HG02981 (cell line): ENCODE results near the gene OLFML2A.
"Not testable (repeated sequence)": the region's sequence is repeated elsewhere in the genome, so short reads cannot be mapped to it uniquely, and the experiment has no call there.

Experiments
- ATAC-seq: cut with Tn5 transposase; IDR thresholded peaks from one replicate; pipeline ENCODE4 v1.9.1; 2021; ENCODE audit warnings: mild to moderate bottlenecking, moderate library complexity; ENCODE audit not compliant: unreplicated experiment

The OLFML2A gene

DNA sequence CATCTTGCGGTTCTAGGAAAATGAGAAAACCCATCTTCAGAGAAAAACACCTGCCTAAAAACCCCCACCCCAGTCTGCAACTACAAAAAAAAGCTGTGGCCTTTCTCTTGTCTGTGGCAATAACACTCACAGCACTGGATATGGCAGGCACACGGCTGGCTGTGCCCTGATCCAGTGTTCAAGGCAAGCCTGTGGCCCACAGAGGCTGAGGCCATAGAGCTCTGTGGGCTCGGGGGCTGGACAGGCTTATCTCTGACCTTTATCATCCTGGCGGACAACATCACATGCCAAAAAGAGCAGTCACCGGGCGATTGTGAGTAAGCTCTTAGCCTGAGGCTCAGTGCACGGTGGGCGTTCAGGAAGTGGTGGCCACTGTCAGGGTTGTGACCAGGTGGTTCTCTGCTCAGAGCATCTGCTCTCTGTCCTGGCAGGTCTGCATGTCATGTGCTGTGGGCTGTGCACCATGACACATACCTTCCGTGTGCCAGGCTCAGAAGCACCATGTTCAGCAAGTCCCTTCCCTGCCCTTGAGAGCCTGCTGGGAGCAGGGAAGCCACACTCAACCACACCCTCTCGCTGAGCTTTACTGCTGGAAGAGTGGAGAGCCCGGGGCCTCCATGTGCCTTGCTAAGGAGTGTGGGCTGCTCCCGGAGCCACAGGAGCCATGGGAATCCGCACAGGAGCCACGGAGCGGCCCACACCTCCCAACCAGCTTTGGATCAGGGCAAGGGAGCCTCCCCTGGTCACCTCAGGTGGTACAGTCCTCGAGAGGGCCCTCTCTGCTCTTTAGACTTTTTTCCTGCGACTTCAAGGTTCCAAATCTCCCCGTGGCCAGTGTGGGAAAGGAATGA, 41.7 kb downstream of the OLFML2A start:
- no peak for ATAC-seq

DNA sequence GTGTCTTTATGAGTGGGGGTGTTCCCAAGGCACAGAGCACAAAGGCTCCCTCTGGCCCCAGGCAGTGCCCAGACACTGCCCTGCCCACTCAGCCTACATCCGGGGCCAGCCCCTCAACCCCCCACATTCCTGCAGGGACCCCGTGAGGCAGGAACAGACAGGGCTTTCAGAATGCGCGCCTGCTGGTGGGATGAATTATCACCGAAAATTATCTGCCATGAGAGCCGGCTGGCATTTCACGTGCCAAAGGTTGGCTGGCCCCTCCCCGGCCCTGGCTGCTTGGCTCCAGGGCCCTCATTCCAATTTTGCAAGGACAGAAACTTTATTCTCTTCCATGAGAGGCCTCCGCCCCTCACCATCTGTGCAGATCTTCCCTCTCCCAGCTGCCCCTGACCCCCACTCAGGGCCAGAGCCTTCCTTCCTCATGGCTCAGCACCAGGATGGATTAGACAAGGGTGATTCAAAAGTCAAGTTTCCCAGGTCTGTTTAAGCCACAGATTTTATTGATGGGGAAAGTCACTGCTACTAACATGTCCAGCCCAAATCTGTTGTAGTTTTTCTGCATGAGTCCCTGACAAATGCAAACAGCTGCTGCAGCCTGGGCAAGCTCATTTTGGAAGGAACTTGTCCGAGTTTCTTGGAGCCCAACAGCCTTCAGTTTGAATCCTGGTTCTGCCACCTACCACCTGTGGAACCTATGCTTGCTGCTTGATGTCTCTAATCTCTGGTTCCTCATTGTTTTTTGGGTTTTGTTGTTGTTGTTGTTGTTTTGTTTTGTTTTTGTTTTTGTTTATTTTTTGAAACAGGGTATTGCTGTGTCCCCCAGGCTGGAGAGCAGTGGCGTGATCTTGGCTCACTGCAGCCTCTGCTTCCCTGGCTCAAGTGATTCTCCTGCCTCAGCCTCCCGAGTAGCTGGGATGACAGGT, 44.0 kb downstream of the OLFML2A start:
- no peak for ATAC-seq

DNA sequence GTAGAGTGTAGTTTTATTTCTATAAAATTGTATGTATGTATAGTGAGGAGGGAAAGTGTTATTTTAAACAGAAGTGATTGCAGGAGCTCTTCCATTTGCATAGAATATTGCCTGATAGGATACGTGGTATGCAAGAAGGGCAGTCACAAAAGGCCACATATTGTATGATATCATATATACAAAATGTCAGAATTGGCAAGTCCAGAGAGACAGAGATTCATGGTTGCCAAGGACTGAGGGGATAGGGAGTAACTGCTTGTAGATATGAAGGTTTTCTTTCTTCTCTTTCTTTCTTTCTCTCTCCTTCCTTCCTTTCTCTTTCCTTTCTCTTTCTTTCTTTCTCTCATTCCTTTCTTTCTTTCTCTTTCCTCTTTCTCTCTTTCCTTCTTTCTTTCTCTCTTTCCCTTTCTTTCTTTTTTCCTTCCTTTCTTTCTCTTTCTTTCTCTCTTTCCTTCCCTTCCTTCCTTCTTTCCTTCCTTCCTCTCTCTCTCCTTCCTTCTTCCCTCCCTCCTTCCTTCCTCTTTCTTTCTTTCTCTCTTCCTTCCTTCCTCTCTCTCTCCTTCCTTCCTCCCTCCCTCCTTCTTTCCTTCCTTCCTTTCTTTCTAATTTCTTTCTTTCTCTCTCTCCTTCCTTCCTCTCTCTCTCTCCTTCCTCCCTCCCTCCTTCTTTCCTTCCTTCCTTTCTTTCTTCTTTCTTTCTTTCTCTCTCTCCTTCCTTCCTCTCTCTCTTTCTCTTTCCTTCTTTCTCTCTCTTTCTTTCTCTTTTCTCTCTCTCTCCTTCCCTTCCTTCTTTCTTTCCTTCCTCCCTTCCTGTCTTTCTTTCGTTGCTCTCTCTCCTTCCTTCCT, 51.8 kb downstream of the OLFML2A start:
- ATAC-seq, result no peak

GRCh38 chr9:124829334-124829669, 52.4 kb downstream of the OLFML2A start:
- ATAC-seq, result no peak

DNA sequence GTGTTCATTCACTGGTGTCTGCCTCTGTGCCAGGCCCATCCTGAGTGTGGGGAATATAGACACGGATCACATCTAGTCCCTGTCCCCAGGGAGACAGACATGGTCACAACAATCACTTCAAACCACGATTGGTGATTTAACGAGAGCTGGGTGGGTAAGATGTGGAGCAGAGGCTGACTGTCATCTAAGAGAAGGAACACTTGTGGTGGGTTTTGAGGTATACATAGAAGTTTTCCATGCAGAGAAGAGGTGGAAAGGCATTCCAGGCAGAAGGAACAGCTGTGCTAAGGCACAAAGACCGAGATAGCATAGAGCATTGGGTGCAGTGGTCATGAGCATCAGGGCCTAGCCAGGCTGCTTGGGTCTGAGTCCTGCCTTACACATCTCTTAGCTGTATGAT, 53.7 kb downstream of the OLFML2A start:
- ATAC-seq, result no peak

DNA sequence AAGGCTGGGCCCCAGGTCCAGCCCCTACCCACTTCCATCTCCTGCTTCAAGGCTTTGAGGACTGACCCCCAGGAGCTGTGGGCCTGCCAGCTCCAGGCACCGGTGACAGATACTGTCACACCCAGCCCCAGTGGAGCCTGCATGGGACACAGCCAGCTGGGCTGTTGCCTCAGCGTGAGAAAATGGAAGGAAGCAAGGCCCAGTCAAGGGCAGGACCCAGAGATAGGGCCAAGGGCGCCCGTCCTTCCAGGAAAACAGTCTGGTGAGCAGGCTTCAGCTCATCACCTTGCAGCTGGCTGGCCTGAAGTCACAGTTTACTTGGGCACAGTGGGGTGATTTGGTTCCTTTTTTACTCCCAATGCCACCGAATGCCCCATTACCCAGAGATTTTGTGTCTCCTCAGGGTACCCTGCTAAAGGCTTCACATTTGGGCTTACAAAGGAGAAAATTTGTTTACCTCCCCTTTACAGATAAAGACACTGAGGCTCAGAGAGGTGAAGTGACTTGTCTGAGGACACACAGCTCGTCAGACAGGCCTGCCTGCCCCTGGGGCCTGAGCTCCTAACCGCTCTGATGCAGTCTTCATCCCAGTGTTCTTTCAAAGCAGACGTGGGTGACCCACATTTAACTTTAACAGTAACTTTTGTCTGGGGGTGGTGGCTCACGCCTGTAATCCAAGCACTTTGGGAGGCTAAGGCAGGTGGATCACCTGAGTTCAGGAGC, 54.9 kb downstream of the OLFML2A start:
- no peak for ATAC-seq

DNA sequence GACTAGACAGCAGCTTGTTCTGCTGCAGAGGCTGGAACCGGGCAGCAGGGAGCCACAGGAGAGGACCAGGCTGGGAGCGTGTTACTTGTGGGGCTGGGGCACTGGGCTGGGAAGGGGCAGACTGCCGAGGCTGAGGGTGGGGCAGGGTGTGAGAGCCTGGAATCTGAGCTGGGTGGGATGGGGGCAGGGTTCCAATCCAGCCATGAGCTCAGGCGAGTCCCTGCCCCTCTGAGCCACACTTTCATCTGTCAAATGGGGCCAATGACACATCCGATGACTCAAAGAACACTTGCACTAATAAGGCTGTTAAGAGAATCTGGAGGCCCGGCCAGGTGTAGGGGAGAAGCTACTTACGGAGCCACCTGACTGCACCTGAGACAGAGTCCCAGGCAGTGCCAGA, 57.7 kb downstream of the OLFML2A start:
- ATAC-seq, result no peak

DNA sequence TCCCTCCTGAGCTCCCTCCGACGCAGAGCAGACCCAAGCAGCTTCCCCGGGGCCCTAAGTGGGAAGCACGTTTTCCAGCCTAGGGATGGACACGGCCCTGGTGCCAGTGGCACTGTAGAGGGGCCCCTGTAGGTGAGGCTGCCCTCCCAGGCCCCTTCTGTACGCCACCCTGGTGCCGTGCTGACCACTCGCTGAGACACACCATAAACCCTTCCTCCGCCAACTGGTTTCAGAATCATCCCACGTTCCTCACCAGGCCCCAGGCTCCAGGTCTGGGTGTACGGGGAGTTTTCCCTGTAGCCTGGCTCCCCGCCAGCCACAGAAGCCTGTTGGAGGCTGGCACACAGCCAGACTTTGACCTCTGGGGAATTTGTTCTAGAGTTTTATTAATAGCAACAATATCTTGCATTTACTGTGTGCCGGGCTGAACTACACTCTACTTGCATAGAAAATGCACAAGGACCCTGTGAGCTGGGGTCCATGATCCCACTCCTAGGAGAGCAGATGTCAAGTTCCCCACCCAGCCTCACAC, 58.2 kb downstream of the OLFML2A start:
- ATAC-seq, result no peak

DNA sequence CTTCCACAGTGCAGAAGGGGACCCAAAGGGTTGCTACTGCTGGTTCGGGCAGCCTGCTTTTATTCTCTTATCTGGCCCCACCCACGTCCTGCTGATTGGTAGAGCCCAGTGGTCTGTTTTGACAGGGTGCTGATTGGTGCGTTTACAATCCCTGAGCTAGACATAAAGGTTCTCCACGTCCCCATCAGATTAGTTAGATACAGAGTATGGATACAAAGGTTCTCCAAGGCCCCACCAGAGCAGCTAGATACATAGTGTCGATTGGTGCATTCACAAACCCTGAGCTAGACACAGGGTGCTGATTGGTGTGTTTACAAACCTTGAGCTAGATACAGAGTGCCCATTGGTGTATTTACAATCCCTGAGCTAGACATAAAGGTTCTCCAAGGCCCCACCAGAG, 61.2 kb downstream of the OLFML2A start:
- ATAC-seq, result not testable (repeated sequence)

- not testable (repeated sequence) for ATAC-seq
Measured at GRCh38 chr9:124838567-124839275, 61.8 kb downstream of the OLFML2A start.

DNA sequence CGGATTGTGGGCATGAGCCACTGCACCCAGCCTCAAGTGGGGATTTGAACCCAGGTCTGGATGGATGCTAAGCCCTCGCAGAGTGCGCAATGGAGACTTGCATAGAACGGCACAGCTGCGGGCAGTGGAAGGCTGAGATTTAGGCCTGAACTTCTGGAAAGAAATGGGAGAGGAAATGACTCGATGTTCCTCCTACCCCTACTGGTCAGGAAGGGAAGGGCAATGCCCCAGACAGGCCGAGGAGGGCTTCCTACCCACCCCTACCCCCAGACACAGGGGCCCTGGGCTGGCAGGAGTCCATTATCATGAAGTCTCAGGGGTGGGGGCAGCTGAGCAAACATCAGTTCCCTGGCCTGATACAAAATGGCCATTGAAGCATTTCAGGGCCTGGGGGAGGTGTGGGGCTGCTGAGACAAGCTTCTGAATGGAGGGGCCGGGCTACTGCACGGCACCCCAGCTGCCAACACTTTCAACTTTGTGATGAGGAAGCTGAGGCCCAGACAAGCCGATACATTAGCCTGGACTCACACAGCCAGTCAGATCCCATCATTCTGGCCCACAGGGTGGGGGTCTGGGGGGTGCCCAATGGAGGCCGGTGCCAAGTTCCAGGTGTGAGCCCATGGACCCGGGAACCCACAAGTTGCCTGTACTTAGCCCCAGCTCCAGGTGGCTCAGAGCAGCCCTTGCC, 62.8 kb downstream of the OLFML2A start:
- ATAC-seq, result no peak

GRCh38 chr9:124840300-124840833, 63.4 kb downstream of the OLFML2A start:
- ATAC-seq, result no peak

DNA sequence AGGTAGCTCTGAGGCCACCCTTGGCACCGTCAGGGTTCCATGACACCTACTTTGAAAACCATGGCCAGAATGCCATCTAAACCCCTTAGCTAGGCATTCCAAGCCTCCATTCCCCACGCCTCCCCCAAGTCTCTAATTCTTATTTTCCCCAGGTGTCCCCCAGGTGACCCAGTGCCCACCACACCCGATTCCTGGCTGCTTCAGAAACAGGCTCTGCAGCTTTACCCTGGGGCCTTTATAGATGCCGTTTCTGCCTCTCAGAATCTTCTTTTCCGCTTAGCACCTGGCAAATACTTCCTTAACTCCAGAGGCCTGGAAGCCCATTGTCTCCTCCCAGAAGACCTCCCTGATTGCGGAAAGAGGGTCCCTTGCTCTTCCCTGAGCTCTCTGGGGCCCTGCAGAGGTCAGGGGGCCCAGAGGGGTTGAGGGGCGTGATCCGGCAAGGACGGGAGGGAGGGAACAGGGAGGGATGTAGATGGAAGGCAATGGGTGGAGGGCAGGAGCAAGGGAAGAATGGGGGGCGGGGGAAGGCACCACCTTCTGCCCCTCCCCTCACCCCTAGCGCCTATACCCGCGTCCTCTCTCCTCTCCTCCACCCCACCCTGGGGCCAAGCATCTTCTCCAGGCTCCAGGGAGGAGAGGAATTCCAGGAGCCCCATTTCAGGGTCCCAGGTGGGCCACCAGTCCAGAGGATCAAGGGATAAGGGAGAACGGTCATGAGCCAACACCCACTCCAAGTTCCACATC, 64.3 kb downstream of the OLFML2A start:
- ATAC-seq, result no peak

- ATAC-seq, result no peak
Measured at GRCh38 chr9:124843456-124844034, 66.6 kb downstream of the OLFML2A start.

DNA sequence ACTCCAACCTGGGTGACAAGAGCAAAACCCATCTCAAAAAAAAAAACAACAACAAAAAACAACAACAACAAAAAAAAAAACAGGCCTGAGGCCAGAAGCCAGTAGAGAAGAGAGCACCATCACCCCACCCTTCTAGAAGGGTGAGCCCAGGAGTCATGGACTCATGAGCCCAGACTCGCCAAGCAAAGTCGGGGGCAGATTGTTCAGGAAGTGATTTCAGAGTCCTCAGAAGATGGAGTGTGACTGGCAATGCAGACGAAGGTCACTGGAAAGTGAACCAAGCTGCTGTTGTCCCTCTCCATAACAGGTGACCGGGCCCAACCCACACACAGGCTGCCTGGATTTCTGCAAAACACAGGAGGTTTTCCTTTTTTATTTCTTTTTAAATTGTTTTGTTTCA, 67.4 kb downstream of the OLFML2A start:
- ATAC-seq, result no peak

- not testable (repeated sequence) for ATAC-seq
Measured at GRCh38 chr9:124846467-124846866, 69.5 kb downstream of the OLFML2A start.

GRCh38 chr9:124846969-124847368, 70.0 kb downstream of the OLFML2A start:
- no peak for ATAC-seq

DNA sequence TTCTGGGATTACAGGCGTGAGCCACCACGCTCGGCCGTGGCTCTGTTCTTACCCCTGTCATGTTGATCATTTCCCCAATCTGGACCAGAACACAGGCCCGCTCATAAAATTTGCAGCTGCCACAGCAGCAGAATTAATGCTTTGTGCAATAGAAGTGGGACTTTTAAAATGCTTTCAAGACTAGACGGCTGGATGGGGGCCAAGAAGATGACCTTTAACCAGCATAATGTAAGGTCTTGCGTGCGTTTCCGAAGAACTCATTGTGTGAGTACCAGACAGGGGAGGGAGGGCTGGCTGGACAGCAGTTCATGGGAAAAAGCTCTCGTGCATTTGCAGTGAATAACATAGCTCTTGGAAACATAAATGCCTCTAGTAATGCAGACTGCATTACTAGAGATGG, 72.9 kb downstream of the OLFML2A start:
- no peak for ATAC-seq
